Adrenal gland (tissue), 5 donors: ENCODE measurements around the gene TEDDM1.

Source experiments
- POLR2A ChIP-seq, 2 donors: fragments of 450-650 bp; IDR thresholded peaks; one replicate each; pipeline ENCODE4 v1.6.1; 2017; ENCODE audit warnings: antibody characterized with exemption in 2 of 2, mild to moderate bottlenecking in 2 of 2, moderate library complexity in 1 of 2
- TF ChIP-seq, protein P1 (sequence below), 6 experiments: fragments of 450-650 bp in 4 of 6; fragments of 200-600 bp in 2 of 6; sonication (generic) in 1 of 6; IDR thresholded peaks; 1 replicate in 5 of 6; 2 replicates in 1 of 6; pipeline versions ENCODE4 v1.5.1 to v1.8.0; 2016 to 2021; ENCODE audit warnings: antibody characterized with exemption in 6 of 6, mild to moderate bottlenecking in 2 of 6, moderate library complexity in 1 of 6
- donor health status: DM: no; HTN: no; CAD: no.

DNA sequence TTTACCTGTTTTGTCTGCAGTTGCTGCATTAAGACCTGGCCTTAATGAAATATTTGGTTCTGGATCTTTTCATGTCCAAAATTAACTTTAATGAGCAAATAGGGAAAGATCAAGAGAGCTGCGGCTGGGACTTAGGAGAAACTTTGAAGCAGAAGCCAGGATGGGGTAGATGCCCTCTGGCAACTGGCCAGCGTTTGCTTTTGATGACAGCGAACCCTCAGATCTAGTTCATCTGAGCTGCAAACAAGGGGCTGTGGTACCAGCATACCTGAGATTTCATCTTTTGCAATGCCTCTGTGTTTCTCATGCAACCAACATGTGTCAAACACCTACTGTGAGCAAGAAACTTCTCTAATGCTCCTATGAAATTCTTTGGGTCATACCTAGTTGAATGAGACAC lies 13.0 kb upstream of the TEDDM1 start:
- TF ChIP-seq, protein P1, sequence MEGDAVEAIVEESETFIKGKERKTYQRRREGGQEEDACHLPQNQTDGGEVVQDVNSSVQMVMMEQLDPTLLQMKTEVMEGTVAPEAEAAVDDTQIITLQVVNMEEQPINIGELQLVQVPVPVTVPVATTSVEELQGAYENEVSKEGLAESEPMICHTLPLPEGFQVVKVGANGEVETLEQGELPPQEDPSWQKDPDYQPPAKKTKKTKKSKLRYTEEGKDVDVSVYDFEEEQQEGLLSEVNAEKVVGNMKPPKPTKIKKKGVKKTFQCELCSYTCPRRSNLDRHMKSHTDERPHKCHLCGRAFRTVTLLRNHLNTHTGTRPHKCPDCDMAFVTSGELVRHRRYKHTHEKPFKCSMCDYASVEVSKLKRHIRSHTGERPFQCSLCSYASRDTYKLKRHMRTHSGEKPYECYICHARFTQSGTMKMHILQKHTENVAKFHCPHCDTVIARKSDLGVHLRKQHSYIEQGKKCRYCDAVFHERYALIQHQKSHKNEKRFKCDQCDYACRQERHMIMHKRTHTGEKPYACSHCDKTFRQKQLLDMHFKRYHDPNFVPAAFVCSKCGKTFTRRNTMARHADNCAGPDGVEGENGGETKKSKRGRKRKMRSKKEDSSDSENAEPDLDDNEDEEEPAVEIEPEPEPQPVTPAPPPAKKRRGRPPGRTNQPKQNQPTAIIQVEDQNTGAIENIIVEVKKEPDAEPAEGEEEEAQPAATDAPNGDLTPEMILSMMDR (IDR thresholded peaks at IDR 0.05) = no peak
- no peak for TF ChIP-seq POLR2A (IDR thresholded peaks at IDR 0.05)
